Activated CD8-positive, alpha-beta T cell treated with anti-CD3 and anti-CD28 coated beads for 36 hours (primary cell): Measurements from ENCODE around the gene SHLD1. TPM values are rescaled to one million over a fixed set of nuclear protein-coding genes. Genes with fewer than 3 reads are reported as not detected.
"Not testable (repeated sequence)": the region's sequence is repeated elsewhere in the genome, so short reads cannot be mapped to it uniquely, and the experiment has no call there.

Source experiments
- ATAC-seq: fragments of 200-7000 bp; cut with Tn5 transposase; one replicate; pipeline ENCODE4 v1.10.0; 2021; ENCODE audit warnings: mild to moderate bottlenecking, moderate library complexity
- CTCF ChIA-PET: fragments of 350-600 bp; sonication (Branson Sonifier 250); formaldehyde crosslinking; loops from one replicate; lab custom pipeline; 2021; ENCODE audit warnings: antibody characterized with exemption; lab: Charles Lee
- POLR2A ChIA-PET: fragments of 350-600 bp; sonication (Branson Sonifier 250); formaldehyde crosslinking; loops from one replicate; lab custom pipeline; 2021; ENCODE audit warnings: antibody characterized with exemption; lab: Charles Lee
- DNase-seq: peaks from one replicate; pipeline ENCODE4 v3.0.0-alpha.2; 2020
- H3K27ac Mint-ChIP-seq: one replicate; pipeline ENCODE4 v1.8.0; 2021; ENCODE audit warnings: mild to moderate bottlenecking, mixed read lengths
- H3K27me3 Mint-ChIP-seq: one replicate; pipeline ENCODE4 v1.8.0; 2021; ENCODE audit warnings: mixed read lengths
- H3K36me3 Mint-ChIP-seq: one replicate; pipeline ENCODE4 v1.8.0; 2021; ENCODE audit warnings: low read depth, mixed read lengths
- H3K4me1 Mint-ChIP-seq: one replicate; pipeline ENCODE4 v1.8.0; 2021; ENCODE audit warnings: low read depth, mixed read lengths
- H3K4me3 Mint-ChIP-seq: one replicate; pipeline ENCODE4 v1.8.0; 2021; ENCODE audit warnings: mild to moderate bottlenecking, moderate library complexity, mixed read lengths
- H3K9me3 Mint-ChIP-seq: one replicate; pipeline ENCODE4 v1.8.0; 2021; ENCODE audit warnings: mixed read lengths
- CTCF ChIP-seq: fragments of 200-600 bp; IDR thresholded peaks from one replicate; pipeline ENCODE4 v1.8.0; 2022; ENCODE audit warnings: antibody characterized with exemption, mild to moderate bottlenecking
- intact Hi-C: fragments of 100-400 bp; cut with micrococcal nuclease; formaldehyde crosslinking; loops from one replicate; pipeline ENCODE4 v1.10.0; 2022
- total RNA-seq, 2 experiments: library from RNA; stranded (reverse); gene quantifications; one replicate each; pipeline ENCODE4 v1.2.3, GENCODE V29; 2021

Gene SHLD1
- total RNA-seq, 2 experiments from 2014 or later, result 6.5 to 6.9 TPM

- POLR2A ChIA-PET, result interaction anchor here (0.7 kb wide), 1 partner anchor 141 kb away, joined by 4 read pairs; no protein-coding TSS in a partner anchor
- H3K27me3 Mint-ChIP-seq, result no peaks in the 10 kb centered on the region
- DNase-seq (no peak), ATAC-seq (no peak)
- CTCF ChIA-PET, result interaction anchor here (0.7 to 3.3 kb wide), 5 partner anchors 8 to 267 kb away, joined by 3 to 21 read pairs (median 6); no protein-coding TSS in a partner anchor
- no peak overlapping the region for H3K27ac Mint-ChIP-seq
- intact Hi-C loops, result no loop called here
- no peaks in the 10 kb centered on the region for H3K4me1 Mint-ChIP-seq
- H3K36me3 Mint-ChIP-seq, result peaks cover 2% of the 10 kb centered on the region
- TF ChIP-seq CTCF, result no peak
- no peak overlapping the region for H3K4me3 Mint-ChIP-seq
- no peaks in the 10 kb centered on the region for H3K9me3 Mint-ChIP-seq
Observed at GRCh38 chr20:5796331-5797040, 46.3 kb downstream of the SHLD1 start.

GRCh38 chr20:5797165-5797564, 47.0 kb downstream of the SHLD1 start:
- H3K36me3 Mint-ChIP-seq, result peaks cover 5% of the 10 kb centered on the region
- H3K9me3 Mint-ChIP-seq, result no peaks in the 10 kb centered on the region
- no peak overlapping the region for H3K27ac Mint-ChIP-seq
- DNase-seq (no peak), ATAC-seq (no peak)
- H3K4me1 Mint-ChIP-seq, result no peaks in the 10 kb centered on the region
- POLR2A ChIA-PET, result no interaction called here
- TF ChIP-seq CTCF, result no peak
- intact Hi-C loops, result no loop called here
- H3K4me3 Mint-ChIP-seq, result no peak overlapping the region
- H3K27me3 Mint-ChIP-seq, result no peaks in the 10 kb centered on the region
- CTCF ChIA-PET, result interaction anchor here (0.7 to 3.3 kb wide), 5 partner anchors 9 to 268 kb away, joined by 3 to 21 read pairs (median 6); no protein-coding TSS in a partner anchor

GRCh38 chr20:5797843-5798462, 47.8 kb downstream of the SHLD1 start:
- H3K4me1 Mint-ChIP-seq, result no peaks in the 10 kb centered on the region
- POLR2A ChIA-PET, result no interaction called here

GRCh38 chr20:5803754-5804303, 53.6 kb downstream of the SHLD1 start:
- H3K4me3 Mint-ChIP-seq, H3K27me3 Mint-ChIP-seq, POLR2A ChIA-PET, H3K4me1 Mint-ChIP-seq, H3K36me3 Mint-ChIP-seq, DNase-seq, H3K27ac Mint-ChIP-seq, intact Hi-C loops, ATAC-seq, H3K9me3 Mint-ChIP-seq: not testable (repeated sequence)
- CTCF ChIA-PET, result interaction anchor here (2.9 kb wide), 1 partner anchor 16 kb away, joined by 13 read pairs; no protein-coding TSS in a partner anchor

More at GRCh38 chr20:5797843-5798462, 47.8 kb downstream of the SHLD1 start:
- CTCF ChIA-PET, result interaction anchor here (0.7 to 3.3 kb wide), 4 partner anchors 10 to 269 kb away, joined by 3 to 21 read pairs (median 6); no protein-coding TSS in a partner anchor
- no peaks in the 10 kb centered on the region for H3K9me3 Mint-ChIP-seq
- no peak for ATAC-seq
- intact Hi-C loops, result no loop called here
- TF ChIP-seq CTCF, result no peak
- peaks cover 5% of the 10 kb centered on the region for H3K36me3 Mint-ChIP-seq
- H3K27me3 Mint-ChIP-seq, result no peaks in the 10 kb centered on the region
- no peak overlapping the region for H3K27ac Mint-ChIP-seq
- H3K4me3 Mint-ChIP-seq, result no peak overlapping the region
- DNase-seq, result no peak

- intact Hi-C loops, result no loop called here
- H3K4me3 Mint-ChIP-seq, result no peak overlapping the region
Observed at GRCh38 chr20:5806457-5807263, 56.5 kb downstream of the SHLD1 start.

More at GRCh38 chr20:5806457-5807263, 56.5 kb downstream of the SHLD1 start:
- Mint-ChIP-seq H3K4me1 (no peaks in the 10 kb centered on the region), H3K9me3 (no peaks in the 10 kb centered on the region), H3K27ac (no peak overlapping the region), H3K36me3 (peaks cover 5% of the 10 kb centered on the region), H3K27me3 (no peaks in the 10 kb centered on the region)
- CTCF ChIA-PET, result interaction anchor here (0.8 to 1.5 kb wide), 3 partner anchors 18 to 278 kb away, joined by 4 read pairs; no protein-coding TSS in a partner anchor
- ATAC-seq, result no peak
- peak; percentile 23 for DNase-seq
- POLR2A ChIA-PET, result no interaction called here
- no peak for TF ChIP-seq CTCF
